HG03045 (cell line): ENCODE results near the gene EVPL.
"Not testable (repeated sequence)": the region's sequence is repeated elsewhere in the genome, so short reads cannot be mapped to it uniquely, and the experiment has no call there.

Experiments
- ATAC-seq: cut with Tn5 transposase; IDR thresholded peaks from one replicate; pipeline ENCODE4 v1.9.1; 2021; ENCODE audit warnings: mild to moderate bottlenecking, moderate library complexity; ENCODE audit not compliant: unreplicated experiment

The EVPL gene

GRCh38 chr17:76027159-76027839 lies at the start of gene EVPL:
Gene EVPL (minus strand): TSS chr17:76027306. CDS start chr17:76027198, 108 bp downstream.
- no peak for ATAC-seq

- ATAC-seq: no peak
These were observed 49.1 kb upstream of the EVPL start for GRCh38 chr17:76076146-76076764.

GRCh38 chr17:76075364-76076145 lies 48.4 kb upstream of the EVPL start:
- no peak for ATAC-seq

GRCh38 chr17:76074390-76075363 lies 47.6 kb upstream of the EVPL start, which contains the start of gene GALR2:
Gene GALR2 (plus strand): TSS chr17:76074781. CDS start chr17:76074884, 103 bp downstream.
- no peak for ATAC-seq

GRCh38 chr17:76072148-76072858 lies 45.2 kb upstream of the EVPL start, which contains the start of gene SRP68:
Gene SRP68 (minus strand): TSS chr17:76072517. CDS start chr17:76072491, 26 bp downstream.
- ATAC-seq: peak; percentile 88

- ATAC-seq: no peak
These were observed 44.5 kb upstream of the EVPL start for GRCh38 chr17:76071531-76072147.

GRCh38 chr17:76065775-76066174 lies 38.7 kb upstream of the EVPL start:
- no peak for ATAC-seq

GRCh38 chr17:76063875-76064546 lies 36.9 kb upstream of the EVPL start:
- no peak for ATAC-seq

GRCh38 chr17:76058264-76058663 lies 31.2 kb upstream of the EVPL start:
- not testable (repeated sequence) for ATAC-seq

- no peak for ATAC-seq
These were observed 29.8 kb upstream of the EVPL start for GRCh38 chr17:76056882-76057281.

GRCh38 chr17:76054112-76054476 lies 27.0 kb upstream of the EVPL start:
- ATAC-seq: no peak

GRCh38 chr17:76053246-76054111 lies 26.4 kb upstream of the EVPL start:
- ATAC-seq: no peak

- ATAC-seq: no peak
These were observed 24.5 kb upstream of the EVPL start for GRCh38 chr17:76051561-76051960.

GRCh38 chr17:76050538-76051467 lies 23.7 kb upstream of the EVPL start:
- no peak for ATAC-seq

- no peak for ATAC-seq
These were observed 22.9 kb upstream of the EVPL start for GRCh38 chr17:76049836-76050537.

GRCh38 chr17:76049239-76049638 lies 22.1 kb upstream of the EVPL start:
- ATAC-seq: no peak
